LoVo (cell line): Measurements from ENCODE around the gene SESN1.

Experiments used
- DNase-seq: peaks from one replicate; pipeline ENCODE4 v3.0.0-alpha.2; 2016; ENCODE audit warnings: low spot score

SESN1 gene

DNA sequence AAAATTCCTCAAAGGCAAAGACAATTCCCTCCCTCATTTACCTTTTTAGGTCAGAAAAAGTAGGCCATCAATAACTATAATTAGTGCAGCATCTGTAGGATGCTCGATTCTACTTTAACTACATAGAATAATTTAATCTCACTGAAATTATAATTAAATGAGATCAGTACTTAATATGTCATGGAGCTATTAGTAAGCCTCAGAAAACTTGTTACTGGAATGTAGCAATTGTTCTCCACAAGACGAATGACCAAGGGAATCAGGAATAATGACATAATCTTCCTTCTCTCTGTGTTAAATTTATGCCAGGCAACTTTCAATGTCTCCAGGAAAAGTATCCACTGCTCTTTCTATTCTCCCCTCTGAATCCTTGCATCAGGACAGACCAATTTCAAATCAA, 34.1 kb downstream of the SESN1 start:
- DNase-seq, result no peak

DNA sequence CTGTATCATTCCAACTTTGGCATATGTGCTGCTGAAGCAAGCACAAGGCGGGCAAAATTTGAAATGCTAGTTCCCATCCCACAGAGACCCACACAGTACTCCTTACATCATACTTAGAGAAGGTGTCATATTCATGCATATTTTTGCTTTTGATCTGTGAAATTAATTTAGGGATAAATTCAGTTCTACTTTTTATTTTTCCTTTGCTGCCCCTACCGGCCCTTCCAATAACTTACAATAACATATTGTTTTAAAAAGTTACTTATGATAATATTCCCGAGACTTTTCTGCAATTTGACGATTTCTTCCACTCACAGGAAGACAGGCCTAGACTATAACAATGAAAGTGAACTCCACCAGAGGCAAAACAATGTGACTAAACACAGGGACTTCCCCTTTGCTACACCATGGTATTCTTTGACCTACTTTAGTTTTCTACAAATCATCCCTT, 35.0 kb downstream of the SESN1 start:
- DNase-seq, result no peak

DNA sequence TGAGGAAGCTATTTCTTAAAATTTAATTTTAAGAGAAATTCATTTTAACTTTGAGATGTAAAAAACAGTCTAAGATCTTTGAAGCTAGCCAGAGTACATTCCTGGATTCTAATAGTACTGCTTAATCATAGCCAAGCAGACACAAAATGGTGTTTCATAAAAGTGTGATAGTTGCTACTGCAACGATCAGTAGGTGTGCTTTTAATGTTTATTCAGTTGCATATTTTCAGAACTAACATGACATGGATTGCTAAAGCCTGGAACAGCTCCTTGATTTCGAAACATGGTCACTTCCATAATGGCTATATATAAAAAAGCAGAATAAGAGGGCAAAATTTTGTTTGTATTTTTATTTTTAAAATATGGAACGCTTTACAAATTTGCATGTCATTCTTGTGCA, 35.5 kb downstream of the SESN1 start:
- no peak for DNase-seq

DNA sequence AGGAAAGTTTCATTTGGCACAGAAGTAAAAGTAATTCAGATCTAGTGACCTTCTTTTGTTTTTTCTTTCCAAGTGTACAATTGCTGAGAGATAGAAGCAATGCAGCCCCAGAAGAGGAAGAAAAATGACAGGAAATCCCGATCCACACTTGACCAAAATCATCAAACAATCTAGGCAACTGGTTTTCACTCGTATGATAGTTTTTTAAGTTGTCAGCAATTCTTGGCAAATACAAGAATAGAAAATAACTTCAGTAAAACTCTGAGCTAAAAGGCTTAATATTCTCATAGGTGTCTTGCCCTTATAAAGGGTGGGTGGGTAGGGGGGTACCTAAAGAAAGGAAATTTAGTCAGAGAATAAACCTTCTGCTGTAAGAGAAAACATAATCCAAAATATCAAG, 36.0 kb downstream of the SESN1 start:
- DNase-seq, result no peak

DNA sequence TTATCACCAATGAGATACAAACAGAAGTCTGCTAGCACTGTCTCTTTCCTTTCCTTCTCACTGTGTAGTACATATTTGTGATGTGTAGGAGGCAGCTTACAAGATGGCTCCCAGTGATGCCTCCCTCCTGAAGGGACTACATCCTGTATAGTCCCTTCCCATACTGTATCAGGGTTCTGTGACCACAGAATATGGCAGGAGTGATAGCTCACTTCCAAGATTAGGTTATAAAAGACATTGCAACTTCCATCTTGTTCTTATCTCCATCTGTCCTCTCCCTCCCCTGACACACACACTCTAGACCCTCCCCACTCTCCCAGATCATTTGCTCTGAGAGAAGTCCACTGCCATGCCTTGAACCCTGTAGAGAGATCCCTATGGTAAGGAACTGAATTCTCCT, 38.0 kb downstream of the SESN1 start:
- no peak for DNase-seq

DNA sequence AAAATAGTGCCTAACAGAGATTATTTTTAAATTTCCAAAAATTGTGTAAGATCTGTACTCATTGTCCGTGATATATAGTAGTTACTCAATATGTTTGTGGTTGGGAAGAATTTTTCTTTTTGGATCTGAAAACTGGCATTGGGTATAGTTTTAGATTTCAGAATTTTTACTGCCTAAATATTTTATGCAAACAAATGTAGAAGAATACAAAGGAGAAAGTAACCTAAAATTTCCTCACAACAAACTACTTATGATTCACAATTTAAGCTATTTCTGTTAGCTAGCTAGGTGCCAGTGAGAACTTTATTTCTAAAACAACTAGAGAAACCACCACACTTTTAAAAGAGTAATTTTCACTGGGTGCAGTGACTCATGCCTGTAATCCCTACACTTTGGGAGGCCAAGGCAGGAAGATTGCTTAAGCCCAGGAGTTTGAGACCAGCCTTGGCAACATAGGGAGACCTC, 38.8 kb downstream of the SESN1 start:
- no peak for DNase-seq

DNA sequence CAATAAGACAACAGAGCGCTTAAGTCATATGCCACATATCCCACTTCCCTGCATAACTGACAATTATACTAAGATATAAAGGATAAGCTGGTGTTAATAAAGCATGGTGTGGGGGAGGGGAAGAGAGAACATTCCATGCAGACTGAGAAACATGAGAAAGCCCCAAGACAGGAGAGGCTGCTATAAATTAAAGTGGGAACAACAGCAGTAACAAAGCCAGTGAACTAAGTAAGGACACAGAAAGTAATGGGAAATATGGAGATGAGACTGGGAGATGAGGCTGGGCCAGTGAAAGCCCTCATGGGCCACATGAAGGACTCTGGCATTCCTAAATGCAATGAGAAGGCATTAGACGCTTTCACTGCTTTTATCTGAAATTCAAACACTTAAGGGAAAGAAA, 41.3 kb downstream of the SESN1 start:
- DNase-seq, result no peak

DNA sequence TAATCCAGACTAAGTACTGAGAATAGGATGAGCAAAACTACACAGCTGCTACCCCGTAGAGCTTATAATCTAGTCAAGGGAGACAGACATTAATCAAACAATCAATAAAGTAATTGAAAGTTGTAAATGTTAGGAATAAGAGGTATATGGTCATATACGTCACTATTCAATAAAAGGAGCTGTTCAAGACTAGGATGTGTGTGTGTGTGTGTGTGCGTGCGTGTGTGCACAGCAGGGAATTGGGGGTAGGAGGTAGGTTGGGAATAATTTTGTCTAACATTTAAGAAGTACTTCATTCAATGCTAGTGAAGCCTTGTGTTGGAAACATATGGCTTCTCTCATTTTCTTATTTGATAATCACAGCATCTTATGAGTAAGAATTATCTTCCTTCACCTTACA, 41.8 kb downstream of the SESN1 start:
- no peak for DNase-seq

DNA sequence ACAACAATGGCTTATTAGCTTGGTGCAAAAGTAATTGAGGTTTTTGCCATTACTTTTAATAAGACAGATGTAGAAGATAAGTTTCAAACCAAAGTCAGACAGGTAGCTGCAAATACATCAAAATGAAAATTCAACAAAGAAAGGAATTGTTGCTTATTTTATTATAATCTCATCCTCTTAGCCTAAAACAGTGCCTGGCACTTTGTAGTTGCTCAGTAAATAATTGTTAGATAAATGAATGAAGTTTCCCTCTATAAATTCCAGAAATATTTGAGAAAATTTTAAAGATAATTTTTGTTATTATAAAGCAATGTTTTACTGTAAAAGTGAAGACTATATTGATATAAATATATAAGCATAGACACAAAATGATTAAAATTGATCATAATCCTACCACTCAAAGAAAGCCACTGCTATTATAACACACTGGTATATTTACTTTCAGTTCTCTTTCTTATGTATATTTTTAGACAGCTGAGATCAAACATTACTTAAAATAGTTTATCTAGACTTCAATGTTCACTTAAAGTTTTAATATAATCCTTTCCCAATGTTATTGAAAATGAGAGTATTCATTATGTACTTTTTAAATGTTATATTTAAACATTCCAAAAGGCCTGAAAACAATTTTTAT, 42.5 kb downstream of the SESN1 start:
- no peak for DNase-seq

DNA sequence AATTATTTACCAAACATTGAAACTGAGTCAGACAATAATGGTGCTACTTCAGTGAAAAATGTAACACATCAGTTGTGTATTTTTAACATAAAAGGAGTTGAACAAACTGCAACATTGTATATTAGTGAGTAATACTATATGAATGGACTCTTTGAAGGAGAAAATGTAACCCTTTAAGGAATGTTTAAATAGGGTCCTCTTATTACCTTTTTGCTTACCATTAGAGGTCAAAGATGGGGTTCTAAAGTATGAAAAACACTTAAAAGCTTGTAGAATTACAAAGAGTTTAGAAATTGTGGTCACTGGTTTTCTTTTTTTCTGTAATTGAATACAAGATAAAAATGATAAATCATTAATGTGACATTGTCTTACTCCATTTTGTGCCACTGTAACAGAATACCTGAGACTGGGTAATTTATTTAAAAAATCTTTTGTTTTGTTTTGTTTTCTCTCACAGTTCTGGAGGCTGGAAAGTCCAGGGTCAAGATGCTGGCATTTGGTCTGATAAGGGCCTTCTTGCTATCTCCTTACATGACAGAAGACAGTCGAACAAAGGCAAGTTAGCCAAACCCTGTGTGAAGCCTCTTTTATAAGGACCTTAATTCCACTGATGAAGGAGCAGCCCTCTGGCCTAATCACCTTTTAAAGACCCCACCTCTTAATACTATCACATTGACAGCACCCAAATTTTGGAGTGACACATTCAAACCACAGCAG, 43.2 kb downstream of the SESN1 start:
- DNase-seq, result no peak

DNA sequence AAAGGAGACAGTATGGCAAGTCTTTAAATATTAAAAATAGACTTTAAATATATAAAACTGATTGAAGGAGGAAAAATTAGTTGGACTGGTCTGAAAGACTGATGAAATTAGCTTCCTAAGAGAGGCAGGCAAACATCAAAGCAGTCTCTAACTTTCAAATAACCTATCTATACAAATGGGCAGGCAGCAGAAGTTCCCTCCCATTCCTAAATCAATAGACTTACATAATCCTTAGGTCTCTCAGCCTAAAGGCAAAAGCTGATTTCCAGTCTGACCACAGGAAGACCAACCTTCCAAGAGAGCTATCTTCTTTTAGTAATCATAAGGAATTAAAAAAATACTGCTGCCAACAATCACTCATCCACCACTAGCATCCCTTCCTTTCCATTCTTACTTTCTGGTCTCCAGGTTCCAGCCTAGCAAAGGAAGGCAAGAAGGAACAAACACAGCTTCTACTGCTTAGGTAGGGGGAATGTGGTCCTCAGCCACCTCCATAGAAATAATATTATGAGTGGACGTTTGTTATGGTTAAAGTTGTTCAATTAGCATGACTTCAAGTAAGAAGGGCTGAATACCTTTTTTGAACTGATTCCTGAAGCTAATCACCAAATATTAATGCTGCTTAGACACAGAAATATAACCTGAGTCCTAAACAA, 44.1 kb downstream of the SESN1 start:
- DNase-seq, result no peak

DNA sequence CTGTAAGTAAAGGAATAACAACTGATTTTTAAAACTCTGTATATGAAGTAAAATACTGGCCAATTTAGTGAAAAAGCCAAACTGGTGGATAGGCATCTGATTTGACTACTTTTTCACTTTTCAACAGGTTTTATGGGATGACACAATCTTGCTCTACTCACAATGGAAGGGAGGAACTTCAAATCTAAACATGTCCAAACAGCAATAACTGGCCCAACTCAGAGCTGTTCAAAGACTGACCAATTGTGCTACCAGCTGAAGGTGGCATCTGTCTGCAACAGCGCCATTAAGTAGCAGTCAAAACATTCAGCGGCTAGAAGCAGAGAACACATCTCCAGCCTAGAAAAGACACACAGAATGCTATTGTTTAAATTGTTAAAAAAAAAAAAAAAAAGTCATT, 44.6 kb downstream of the SESN1 start:
- no peak for DNase-seq

DNA sequence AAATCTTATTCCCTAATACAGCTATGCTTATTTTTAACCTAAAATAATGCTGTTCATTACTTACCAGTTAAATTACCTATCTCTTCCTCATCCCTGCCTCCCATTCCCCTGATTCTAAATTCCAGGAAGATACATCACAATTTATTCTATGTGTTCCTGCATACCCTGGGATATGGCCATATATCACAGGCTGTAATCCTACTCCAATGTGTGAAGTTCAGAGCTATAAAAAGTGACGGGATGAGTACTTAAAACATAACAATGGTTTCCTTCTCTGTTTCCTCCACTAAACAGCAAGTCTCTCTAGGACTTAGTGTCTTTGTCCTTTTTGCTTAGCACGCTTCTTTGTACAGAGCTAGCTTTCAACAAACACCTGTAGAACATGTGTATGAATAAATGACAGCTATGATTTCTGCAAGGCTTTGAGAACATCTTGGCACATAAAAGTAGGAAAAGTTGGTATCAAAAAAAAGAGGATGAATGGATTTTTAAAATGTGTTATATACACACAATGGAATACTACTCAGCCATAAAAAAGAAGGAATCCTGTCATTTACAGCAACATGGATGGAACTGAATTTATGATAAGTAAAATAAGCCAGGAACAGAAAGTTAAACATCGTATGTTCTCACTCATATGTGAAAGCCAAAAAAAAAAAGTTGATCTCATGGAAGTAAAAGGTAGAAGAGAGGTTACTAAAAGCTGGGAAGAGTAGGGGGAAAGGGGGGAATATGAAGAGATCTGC, 45.8 kb downstream of the SESN1 start:
- DNase-seq, result no peak

DNA sequence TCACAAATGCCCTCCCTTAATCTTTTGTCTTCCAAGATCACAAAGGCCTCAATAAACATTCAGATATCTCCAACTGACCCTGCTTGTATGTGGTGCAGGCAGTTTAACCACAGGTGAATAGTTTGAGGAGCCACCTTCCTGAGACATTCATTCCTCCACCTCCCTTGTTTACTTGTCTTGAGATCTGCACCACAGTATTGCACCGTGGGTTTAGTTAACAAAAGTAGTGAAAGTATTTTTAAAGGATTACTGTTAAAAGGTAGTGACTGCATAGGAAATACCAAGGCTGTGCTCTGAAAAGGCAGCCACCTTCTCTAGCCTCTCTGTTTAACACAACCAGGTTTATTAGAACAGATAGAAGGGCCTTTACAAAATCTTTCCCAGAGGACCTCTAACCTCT, 46.5 kb downstream of the SESN1 start:
- no peak for DNase-seq

DNA sequence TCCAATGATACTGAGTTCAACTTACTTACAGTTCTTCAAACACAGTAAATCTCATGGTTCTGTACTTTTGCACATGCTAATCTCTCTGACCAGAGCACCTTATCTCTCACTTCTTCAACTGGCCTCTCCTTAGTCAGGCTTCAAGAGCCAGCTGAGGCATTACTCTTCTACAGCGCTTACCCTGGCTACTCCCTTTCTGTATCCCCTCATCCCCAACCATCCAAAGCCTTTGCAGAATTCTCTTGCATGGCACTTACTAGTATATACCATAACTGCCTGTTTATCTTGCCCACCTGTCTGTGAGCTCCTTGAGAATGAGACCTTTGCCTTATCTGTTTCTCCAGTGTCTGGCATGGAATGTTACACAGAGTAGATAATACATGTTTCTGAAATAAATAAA, 49.2 kb downstream of the SESN1 start:
- no peak for DNase-seq

DNA sequence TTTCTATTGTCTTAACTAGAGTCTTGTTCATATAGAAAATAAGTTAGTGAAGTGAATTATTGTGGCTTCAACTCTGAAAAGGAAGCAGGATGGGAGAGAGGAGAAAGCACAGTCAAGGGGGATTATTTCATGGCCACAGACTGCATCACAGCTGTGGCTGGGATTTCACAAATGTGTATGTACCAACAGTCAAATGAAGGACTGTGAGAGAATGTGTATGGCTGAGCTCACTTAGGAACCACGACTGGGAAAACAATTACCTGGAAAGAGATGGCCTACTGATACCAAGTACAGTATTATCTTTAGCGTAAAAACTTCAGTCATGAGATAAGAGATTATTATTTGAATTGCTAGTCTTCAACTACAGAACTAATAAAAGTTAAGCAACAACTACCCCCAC, 54.9 kb downstream of the SESN1 start:
- no peak for DNase-seq

DNA sequence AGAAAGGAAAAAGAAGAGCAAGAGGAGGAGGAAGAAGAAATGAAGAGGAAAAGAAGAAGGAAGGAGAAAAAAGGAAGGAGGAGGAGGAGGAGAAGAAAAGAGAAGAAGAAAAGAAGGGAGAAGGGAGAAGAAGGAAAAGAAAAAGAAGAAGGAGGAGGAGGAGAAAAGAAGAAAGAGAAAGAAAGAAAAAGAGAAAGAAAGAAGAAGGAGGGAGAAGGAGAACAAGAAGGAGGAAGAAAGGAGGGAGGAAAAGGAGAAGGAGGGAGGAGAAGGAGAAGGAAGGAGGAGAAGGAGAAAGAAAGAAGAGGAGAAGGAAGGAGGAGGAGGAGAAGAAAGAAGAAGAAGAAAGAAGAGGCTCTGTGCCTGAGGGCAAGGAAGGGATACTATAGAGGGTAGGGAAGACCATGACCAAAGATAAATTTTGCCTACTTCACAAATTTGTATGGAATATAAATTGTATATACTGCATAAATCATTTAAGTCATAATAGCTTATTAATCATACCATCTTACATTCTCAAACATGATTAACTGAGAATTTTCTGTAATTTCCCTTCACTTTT, 55.7 kb downstream of the SESN1 start:
- no peak for DNase-seq

DNA sequence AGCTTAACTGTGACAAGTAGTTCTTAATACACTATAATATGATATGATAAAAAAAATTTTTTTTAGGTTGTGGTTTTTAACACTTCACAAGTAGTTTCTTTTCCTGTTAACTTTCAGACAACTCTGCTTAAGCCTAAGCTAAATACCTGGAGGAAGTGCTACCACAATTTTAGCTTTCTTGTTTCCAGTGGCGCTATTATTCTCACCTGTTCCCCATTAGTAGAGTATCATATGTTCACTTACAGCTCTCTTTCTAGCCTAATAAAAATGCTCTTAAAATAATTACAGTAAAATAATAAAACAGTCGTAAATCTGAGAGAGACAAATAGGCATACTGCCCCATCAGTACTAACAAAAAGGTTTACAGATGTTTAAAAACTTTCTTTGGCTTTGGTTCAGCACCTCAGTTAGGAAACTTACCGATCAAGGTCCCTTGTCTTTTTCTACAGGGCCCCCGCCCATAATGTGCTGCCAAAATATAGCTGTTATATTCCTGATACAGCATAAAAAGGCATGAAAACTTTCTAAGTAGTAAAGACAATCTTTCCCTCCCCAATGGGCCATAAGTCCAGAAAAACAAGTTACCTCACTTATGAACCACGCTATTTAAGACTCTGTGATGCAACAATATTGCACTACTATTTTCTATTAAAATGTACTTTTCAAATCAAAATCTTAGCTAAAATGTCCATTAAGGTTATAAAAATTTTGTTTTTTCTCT, 57.9 kb downstream of the SESN1 start:
- DNase-seq, result no peak

DNA sequence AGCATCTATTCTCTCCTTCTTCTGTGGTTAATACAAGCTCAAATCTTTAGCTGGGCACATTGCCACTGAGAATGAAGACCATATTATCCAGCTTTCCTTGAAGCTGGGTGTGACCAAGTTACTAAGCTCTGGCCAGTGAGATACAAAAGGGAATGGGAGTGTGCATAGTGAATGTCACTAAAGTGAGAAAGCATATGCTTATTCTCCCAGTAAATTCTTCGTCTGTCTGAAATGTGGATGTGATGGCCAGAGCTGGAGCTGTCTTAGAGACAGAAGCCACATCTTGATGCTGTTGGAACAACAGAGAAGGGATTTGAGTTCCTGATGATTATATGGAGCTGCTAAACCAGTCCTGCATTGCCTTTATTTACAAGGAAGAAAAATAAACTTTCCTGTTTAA, 60.1 kb downstream of the SESN1 start:
- no peak for DNase-seq

DNA sequence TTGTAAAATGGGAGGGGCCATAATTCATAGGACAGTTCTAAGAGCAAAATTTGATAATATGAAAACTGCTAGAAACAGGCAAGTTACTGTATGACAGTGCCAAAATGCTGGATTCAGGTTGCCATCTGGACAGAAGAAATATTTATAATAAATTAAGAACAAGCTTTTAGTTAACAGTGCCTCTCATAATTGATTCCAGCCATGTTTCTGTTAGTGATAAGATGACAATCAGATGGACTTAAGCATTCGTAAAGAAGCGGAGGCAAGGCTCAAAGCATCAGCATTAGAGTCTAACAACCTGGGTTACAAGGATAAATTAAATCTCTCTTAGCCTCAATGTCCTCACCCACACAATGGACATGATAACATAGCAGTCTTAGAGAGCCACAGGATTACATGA, 61.0 kb downstream of the SESN1 start:
- DNase-seq, result no peak

DNA sequence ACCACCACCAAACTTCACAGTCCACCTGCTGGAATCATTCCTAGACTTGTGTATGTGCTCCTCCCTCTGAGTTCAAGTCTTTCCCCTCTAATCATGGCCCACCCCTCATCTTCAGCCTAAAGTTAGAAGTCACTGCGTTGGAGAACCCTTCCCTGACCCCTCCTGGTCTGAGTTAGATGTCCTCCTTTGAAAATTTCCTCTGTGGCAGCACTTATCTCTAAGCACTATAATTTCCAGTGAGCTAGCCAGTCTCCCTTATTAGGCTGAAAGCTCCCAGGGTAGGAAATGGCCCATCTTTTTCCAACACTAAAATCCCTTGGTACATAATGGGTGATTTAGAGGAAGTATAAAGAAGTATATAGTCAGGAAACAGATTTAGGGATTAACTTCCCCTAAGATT, 63.2 kb downstream of the SESN1 start:
- no peak for DNase-seq

DNA sequence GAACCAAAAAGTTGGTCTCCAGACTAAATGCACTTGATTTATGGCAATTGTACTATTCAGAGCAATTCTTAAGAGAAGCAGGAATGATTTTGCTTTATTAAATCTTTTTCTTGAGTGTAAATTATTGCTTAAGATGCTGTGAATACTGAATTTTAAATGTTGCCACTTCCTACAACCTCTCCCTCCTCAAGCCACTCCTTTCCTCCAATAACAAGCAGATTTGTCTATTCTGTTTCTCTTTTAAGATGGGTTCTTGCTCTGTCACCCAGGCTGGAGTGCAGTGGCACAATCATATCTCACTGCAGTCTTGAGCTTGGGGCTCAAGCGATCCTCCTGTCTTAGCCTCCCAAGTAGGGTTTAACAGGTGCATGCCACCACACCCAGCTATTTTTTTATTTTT, 65.3 kb downstream of the SESN1 start:
- no peak for DNase-seq
